Hepatocyte (in vitro differentiated cells): ENCODE results near the gene POU2F2. TPM values are rescaled to one million over a fixed set of nuclear protein-coding genes. Genes with fewer than 3 reads are reported as not detected.

ENCODE experiments used
- DNase-seq: peaks from one replicate; pipeline ENCODE4 v3.0.0-alpha.2; 2016; ENCODE audit warnings: low spot score
- H2AFZ ChIP-seq: fragments of 200-600 bp; sonication (generic); 2 replicates; pipeline ENCODE4 v1.6.0; 2016; ENCODE audit warnings: antibody characterized with exemption, mild to moderate bottlenecking
- H3K27ac ChIP-seq: fragments of 200-600 bp; sonication (generic); 2 replicates; pipeline ENCODE4 v1.5.1; 2016; ENCODE audit warnings: mild to moderate bottlenecking
- H3K27me3 ChIP-seq: fragments of 200-600 bp; sonication (generic); 2 replicates; pipeline ENCODE4 v1.6.1; 2016
- H3K36me3 ChIP-seq: fragments of 200-600 bp; sonication (generic); replicated peaks from 2 replicates; pipeline ENCODE4 v1.5.1; 2016; ENCODE audit warnings: low read depth; ENCODE audit not compliant: insufficient read depth
- H3K4me1 ChIP-seq: fragments of 200-600 bp; sonication (generic); 2 replicates; pipeline ENCODE4 v1.5.1; 2016; ENCODE audit warnings: mild to moderate bottlenecking, moderate library complexity; ENCODE audit not compliant: insufficient read depth
- H3K4me2 ChIP-seq: fragments of 200-600 bp; sonication (generic); 2 replicates; pipeline ENCODE4 v1.6.0; 2016
- H3K4me3 ChIP-seq: fragments of 200-600 bp; sonication (generic); 2 replicates; pipeline ENCODE4 v1.5.1; 2016; ENCODE audit warnings: mild to moderate bottlenecking
- H3K79me2 ChIP-seq: fragments of 200-600 bp; sonication (generic); 2 replicates; pipeline ENCODE4 v1.6.0; 2017; ENCODE audit warnings: mild to moderate bottlenecking
- H3K9me2 ChIP-seq: fragments of 200-600 bp; sonication (generic); replicated peaks from 2 replicates; pipeline ENCODE4 v1.6.0; 2017; ENCODE audit warnings: mild to moderate bottlenecking; ENCODE audit not compliant: insufficient read depth
- H3K9me3 ChIP-seq: fragments of 200-600 bp; sonication (generic); 2 replicates; pipeline ENCODE4 v1.5.1; 2016; ENCODE audit warnings: low read depth, mild to moderate bottlenecking
- H4K20me1 ChIP-seq: fragments of 200-600 bp; sonication (generic); 2 replicates; pipeline ENCODE4 v1.6.0; 2016; ENCODE audit warnings: mild to moderate bottlenecking; ENCODE audit not compliant: insufficient read depth, poor library complexity, severe bottlenecking
- EZH2 ChIP-seq: fragments of 200-600 bp; sonication (generic); IDR thresholded peaks from 2 replicates; pipeline ENCODE4 v1.6.1; 2016; ENCODE audit warnings: antibody characterized with exemption, mild to moderate bottlenecking, borderline replicate concordance
- EZH2phosphoT487 ChIP-seq: fragments of 200-600 bp; sonication (generic); IDR thresholded peaks from one replicate; pipeline ENCODE4 v1.6.1; 2018; ENCODE audit warnings: antibody characterized with exemption, mild to moderate bottlenecking, low read depth, moderate library complexity; ENCODE audit not compliant: unreplicated experiment, severe bottlenecking
- WGBS: methylation state at CpG from one replicate; pipeline ENCODE4 v1.1.6; 2016; ENCODE audit warnings: low lambda C conversion rate; ENCODE audit errors: missing lambda C conversion rate; 5-methylcytosine and 5-hydroxymethylcytosine counted together
- microRNA-seq: library from miRNA; unstranded; fragments of <30 nt; microRNA quantifications from one replicate; pipeline ENCODE4, GENCODE V29; 2017
- polyA plus RNA-seq: library from polyadenylated mRNA; unstranded; fragments of >200 nt; fragmentation: Nextera tagmentation; extraction: Ambion mirVana; gene quantifications from 2 replicates; pipeline ENCODE4 v1.2.1, GENCODE V29; 2016
- small RNA-seq: library from RNA; depleted of rRNA; stranded (forward); fragments of <200 nt; gene quantifications from one replicate; pipeline ENCODE3, GENCODE V24; 2014
- total RNA-seq: library from RNA; depleted of rRNA; stranded (reverse); fragments of >200 nt; gene quantifications from 2 replicates; pipeline ENCODE4 v1.2.3, GENCODE V29; 2014
- TF ChIP-seq, protein P1 (sequence below): fragments of 200-600 bp; sonication (generic); IDR thresholded peaks from 2 replicates; pipeline ENCODE4 v1.5.1; 2016; ENCODE audit warnings: antibody characterized with exemption, mild to moderate bottlenecking; ENCODE audit not compliant: poor library complexity

The POU2F2 gene
- total and polyA plus RNA-seq, 2 experiments from 2014 or later, result 0.15 TPM; not detected in 1

GRCh38 chr19:42040031-42040430, 92.2 kb downstream of the POU2F2 start:
- no peaks in the 10 kb centered on the region for H3K36me3 ChIP-seq
- no peaks in the 10 kb centered on the region for H3K9me3 ChIP-seq
- no peaks in the 10 kb centered on the region for H4K20me1 ChIP-seq
- no peaks in the 10 kb centered on the region for H3K9me2 ChIP-seq
- DNase-seq, result no peak
- H3K4me1 ChIP-seq, result no peaks in the 10 kb centered on the region
- no peaks in the 10 kb centered on the region for H3K79me2 ChIP-seq
- H3K27me3 ChIP-seq, result no peaks in the 10 kb centered on the region
- TF ChIP-seq, protein P1, sequence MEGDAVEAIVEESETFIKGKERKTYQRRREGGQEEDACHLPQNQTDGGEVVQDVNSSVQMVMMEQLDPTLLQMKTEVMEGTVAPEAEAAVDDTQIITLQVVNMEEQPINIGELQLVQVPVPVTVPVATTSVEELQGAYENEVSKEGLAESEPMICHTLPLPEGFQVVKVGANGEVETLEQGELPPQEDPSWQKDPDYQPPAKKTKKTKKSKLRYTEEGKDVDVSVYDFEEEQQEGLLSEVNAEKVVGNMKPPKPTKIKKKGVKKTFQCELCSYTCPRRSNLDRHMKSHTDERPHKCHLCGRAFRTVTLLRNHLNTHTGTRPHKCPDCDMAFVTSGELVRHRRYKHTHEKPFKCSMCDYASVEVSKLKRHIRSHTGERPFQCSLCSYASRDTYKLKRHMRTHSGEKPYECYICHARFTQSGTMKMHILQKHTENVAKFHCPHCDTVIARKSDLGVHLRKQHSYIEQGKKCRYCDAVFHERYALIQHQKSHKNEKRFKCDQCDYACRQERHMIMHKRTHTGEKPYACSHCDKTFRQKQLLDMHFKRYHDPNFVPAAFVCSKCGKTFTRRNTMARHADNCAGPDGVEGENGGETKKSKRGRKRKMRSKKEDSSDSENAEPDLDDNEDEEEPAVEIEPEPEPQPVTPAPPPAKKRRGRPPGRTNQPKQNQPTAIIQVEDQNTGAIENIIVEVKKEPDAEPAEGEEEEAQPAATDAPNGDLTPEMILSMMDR, result no peak
- H2AFZ ChIP-seq, result no peak overlapping the region
- no peak overlapping the region for H3K27ac ChIP-seq
- no peak overlapping the region for H3K4me2 ChIP-seq
- H3K4me3 ChIP-seq, result no peak overlapping the region

- H3K9me3 ChIP-seq, result no peaks in the 10 kb centered on the region
- H3K27ac ChIP-seq, result no peak overlapping the region
- DNase-seq, result no peak
- H3K4me2 ChIP-seq, result no peak overlapping the region
- TF ChIP-seq, protein P1, result no peak
- TF ChIP-seq EZH2 (no peak), EZH2phosphoT487 (no peak)
- 93% methylated on average over 6 of the region's 6 CpGs for WGBS
- H3K9me2 ChIP-seq, result no peaks in the 10 kb centered on the region
- no peaks in the 10 kb centered on the region for H3K27me3 ChIP-seq
- H3K36me3 ChIP-seq, result no peaks in the 10 kb centered on the region
- no peak overlapping the region for H3K4me3 ChIP-seq
- H3K4me1 ChIP-seq, result no peaks in the 10 kb centered on the region
- H3K79me2 ChIP-seq, result no peaks in the 10 kb centered on the region
- H4K20me1 ChIP-seq, result no peaks in the 10 kb centered on the region
- H2AFZ ChIP-seq, result no peak overlapping the region
Measured at GRCh38 chr19:42038666-42039065, 93.6 kb downstream of the POU2F2 start.

GRCh38 chr19:42037649-42038048, 94.6 kb downstream of the POU2F2 start:
- no peaks in the 10 kb centered on the region for H3K79me2 ChIP-seq
- no peak overlapping the region for H3K27ac ChIP-seq
- DNase-seq, result no peak
- no peaks in the 10 kb centered on the region for H3K4me1 ChIP-seq
- WGBS, result 90% methylated on average over 5 of the region's 5 CpGs
- H3K27me3 ChIP-seq, result no peaks in the 10 kb centered on the region
- H4K20me1 ChIP-seq, result no peaks in the 10 kb centered on the region
- H3K36me3 ChIP-seq, result no peaks in the 10 kb centered on the region
- TF ChIP-seq EZH2phosphoT487, result no peak
- TF ChIP-seq, protein P1, result no peak
- no peak for TF ChIP-seq EZH2
- H3K4me3 ChIP-seq, result no peak overlapping the region
- no peaks in the 10 kb centered on the region for H3K9me2 ChIP-seq
- no peak overlapping the region for H2AFZ ChIP-seq
- no peaks in the 10 kb centered on the region for H3K9me3 ChIP-seq
- H3K4me2 ChIP-seq, result no peak overlapping the region

Small RNAs within 50 kb of the gene (microRNA-seq; reads per million reads assigned to microRNA genes)
- gene MIR4323, result not detected

Small RNAs within 50 kb of the gene (small RNA-seq; reads per million reads assigned to genes)
- not detected for gene MIR4323

Other genes starting within 250 kb of the POU2F2 start
- 22.1 and 29.7 TPM in 2 replicates for gene ARHGEF1, start 249.3 kb downstream of the POU2F2 start, total RNA-seq
- 67.8 and 71.7 TPM in 2 replicates for gene ARHGEF1, start 249.3 kb downstream of the POU2F2 start, polyA plus RNA-seq
- gene ERFL, start 204.0 kb downstream of the POU2F2 start, total RNA-seq, result 0.53 TPM in 1 of 2 replicates, not detected in the other
- not detected in 2 replicates for gene ERFL, start 204.0 kb downstream of the POU2F2 start, polyA plus RNA-seq
- 203 and 214 TPM in 2 replicates for gene RABAC1, start 173.1 kb downstream of the POU2F2 start, total RNA-seq
- gene RABAC1, start 173.1 kb downstream of the POU2F2 start, polyA plus RNA-seq, result 395 and 469 TPM in 2 replicates
- 0.03 TPM in 1 of 2 replicates, not detected in the other for gene ATP1A3, start 138.2 kb downstream of the POU2F2 start, total RNA-seq
- gene ATP1A3, start 138.2 kb downstream of the POU2F2 start, polyA plus RNA-seq, result 0.82 TPM in 1 of 2 replicates, not detected in the other
- gene GRIK5, start 62.2 kb downstream of the POU2F2 start, total RNA-seq, result 0.60 and 0.92 TPM in 2 replicates
- 0.34 and 0.50 TPM in 2 replicates for gene GRIK5, start 62.2 kb downstream of the POU2F2 start, polyA plus RNA-seq
- 10.7 and 11.8 TPM in 2 replicates for gene ZNF574, start 56.3 kb downstream of the POU2F2 start, total RNA-seq
- 13.3 and 13.6 TPM in 2 replicates for gene ZNF574, start 56.3 kb downstream of the POU2F2 start, polyA plus RNA-seq
- gene DEDD2, start 85.2 kb upstream of the POU2F2 start, total RNA-seq, result 34.2 and 38.6 TPM in 2 replicates
- gene DEDD2, start 85.2 kb upstream of the POU2F2 start, polyA plus RNA-seq, result 37.8 and 38.6 TPM in 2 replicates
- gene ZNF526, start 87.9 kb upstream of the POU2F2 start, total RNA-seq, result 4.9 and 5.1 TPM in 2 replicates
- 8.6 and 9.7 TPM in 2 replicates for gene ZNF526, start 87.9 kb upstream of the POU2F2 start, polyA plus RNA-seq
- gene GSK3A, start 110.2 kb upstream of the POU2F2 start, total RNA-seq, result 31.2 and 32.2 TPM in 2 replicates
- gene GSK3A, start 110.2 kb upstream of the POU2F2 start, polyA plus RNA-seq, result 36.6 and 38.8 TPM in 2 replicates
- 32.6 and 47.1 TPM in 2 replicates for gene ERF, start 122.7 kb upstream of the POU2F2 start, total RNA-seq
- 20.4 and 24.4 TPM in 2 replicates for gene ERF, start 122.7 kb upstream of the POU2F2 start, polyA plus RNA-seq
- gene CIC, start 136.8 kb upstream of the POU2F2 start, total RNA-seq, result 14.3 and 17.4 TPM in 2 replicates
- gene CIC, start 136.8 kb upstream of the POU2F2 start, polyA plus RNA-seq, result 19.3 and 23.2 TPM in 2 replicates
- 0.24 and 2.2 TPM in 2 replicates for gene PRR19, start 169.7 kb upstream of the POU2F2 start, total RNA-seq
- 1.9 and 3.0 TPM in 2 replicates for gene PRR19, start 169.7 kb upstream of the POU2F2 start, polyA plus RNA-seq
- gene PAFAH1B3, start 170.2 kb upstream of the POU2F2 start, total RNA-seq, result 46.1 and 70.6 TPM in 2 replicates
- 98.6 and 116 TPM in 2 replicates for gene PAFAH1B3, start 170.2 kb upstream of the POU2F2 start, polyA plus RNA-seq
- gene TMEM145, start 180.9 kb upstream of the POU2F2 start, total RNA-seq, result 0.40 TPM in 1 of 2 replicates, not detected in the other
- 0.58 TPM in 1 of 2 replicates, not detected in the other for gene TMEM145, start 180.9 kb upstream of the POU2F2 start, polyA plus RNA-seq
- 11.0 and 19.2 TPM in 2 replicates for gene MEGF8, start 193.2 kb upstream of the POU2F2 start, total RNA-seq
- gene MEGF8, start 193.2 kb upstream of the POU2F2 start, polyA plus RNA-seq, result 7.6 and 8.3 TPM in 2 replicates